NCI-H2029 (cell line): Measurements from ENCODE around the gene IQCH.

ENCODE experiments used
- DNase-seq: peaks from one replicate; lab custom pipeline; 2025; lab: John Stamatoyannopoulos, UW

IQCH gene

DNA sequence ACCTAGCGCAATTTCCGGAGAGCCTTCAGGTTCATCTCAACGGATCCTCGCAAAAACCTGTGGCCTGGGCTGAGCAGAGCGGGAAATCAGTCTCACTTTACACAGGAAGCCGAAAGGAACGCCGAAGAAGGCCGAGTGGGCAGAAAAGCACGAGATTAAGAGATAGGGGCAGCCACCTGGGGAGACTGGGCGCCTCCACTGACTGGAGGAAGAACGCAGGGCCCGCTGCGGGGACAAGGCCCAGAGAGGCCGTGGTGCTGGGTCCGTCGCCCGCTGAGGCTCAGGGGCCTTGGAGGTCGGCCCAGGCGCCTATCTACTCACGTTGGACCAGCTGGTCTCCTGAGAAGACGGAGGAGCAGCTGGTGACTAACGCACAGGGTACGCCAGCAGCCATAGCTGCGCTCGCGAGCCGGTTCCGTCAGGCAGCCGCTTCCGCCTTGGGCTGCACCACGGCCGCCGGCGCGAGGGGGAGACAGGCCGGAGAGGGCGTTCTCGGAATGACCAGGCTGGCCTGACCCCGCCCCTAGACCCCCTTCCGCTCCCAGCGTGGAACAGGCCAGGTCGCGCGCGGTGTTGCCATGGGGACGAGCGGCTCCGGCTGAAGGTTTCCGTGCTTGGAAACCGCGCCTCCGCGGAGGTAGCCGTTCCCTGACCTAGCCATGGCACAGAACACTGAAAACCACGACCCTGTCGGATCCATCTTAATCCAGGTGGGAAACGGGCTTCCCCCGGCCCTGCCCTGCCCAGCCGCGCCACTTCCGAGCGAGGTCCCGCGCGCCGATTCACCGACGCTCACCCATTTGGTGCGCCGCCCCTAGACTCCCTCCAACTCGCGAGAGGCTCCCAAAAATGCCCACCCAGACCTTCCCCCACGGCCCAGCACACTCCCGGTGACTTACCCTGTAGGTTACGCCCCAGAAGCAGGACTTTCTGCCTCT, at the start of gene IQCH, which contains the start of gene AAGAB:
Gene IQCH, plus strand, starts transcription at position 549 of the 938 bp plus-strand sequence. Its CDS starts 111 bp downstream, at position 660.
Gene AAGAB, minus strand, starts transcription at position 424 of the 938 bp plus-strand sequence. Its CDS starts 30 bp downstream, at position 394.
- peak; percentile 74 for DNase-seq

DNA sequence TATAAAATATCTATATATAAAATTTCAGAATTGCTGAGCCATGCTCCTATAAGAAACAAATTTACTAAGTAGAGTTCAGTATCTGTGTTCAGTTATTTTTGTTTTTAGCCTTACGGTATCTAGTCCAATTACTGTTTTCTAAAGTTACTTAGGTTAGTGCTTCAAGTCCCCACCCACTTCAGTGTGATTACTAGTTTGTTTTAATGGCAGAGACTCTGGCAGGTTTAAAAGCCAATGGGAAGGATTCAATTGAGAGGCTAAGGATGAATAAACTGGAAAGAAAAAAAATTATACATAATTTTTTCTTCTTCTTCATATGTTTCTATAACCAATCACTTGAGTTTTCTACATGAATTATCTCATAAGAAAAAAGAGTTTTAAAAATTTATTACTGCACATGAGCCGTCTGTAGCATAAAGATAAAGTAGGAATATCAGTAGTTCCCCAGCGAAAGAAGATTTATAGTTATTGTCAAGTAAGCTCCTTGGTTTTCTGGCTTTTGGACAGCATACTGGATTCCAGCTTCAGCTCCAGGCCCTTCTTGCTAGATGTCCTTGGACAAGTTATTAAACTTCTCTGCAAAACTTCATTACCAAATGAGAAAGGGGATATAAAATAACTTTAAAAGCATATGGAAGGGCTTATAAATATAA, 46.9 kb upstream of the IQCH start:
- DNase-seq: no peak

DNA sequence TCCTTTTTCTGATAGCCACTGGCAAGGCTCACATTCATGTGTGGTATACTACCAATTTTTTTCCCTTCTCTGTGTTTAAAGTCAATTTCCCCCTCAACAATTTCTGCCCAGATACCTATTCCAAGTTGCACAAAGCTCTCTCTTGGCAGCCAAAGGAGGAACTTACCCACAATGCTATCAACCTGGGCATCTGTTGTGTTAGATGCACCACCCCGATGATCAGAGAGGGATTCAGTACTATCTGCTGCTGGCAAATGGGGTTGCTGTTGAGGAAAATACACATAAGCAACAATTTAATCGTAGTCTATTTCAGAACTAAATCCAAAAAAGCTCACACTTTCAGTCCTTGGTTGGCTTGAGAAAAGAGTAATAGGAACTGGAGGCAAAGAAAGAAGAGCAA, 46.2 kb upstream of the IQCH start:
- no peak for DNase-seq

DNA sequence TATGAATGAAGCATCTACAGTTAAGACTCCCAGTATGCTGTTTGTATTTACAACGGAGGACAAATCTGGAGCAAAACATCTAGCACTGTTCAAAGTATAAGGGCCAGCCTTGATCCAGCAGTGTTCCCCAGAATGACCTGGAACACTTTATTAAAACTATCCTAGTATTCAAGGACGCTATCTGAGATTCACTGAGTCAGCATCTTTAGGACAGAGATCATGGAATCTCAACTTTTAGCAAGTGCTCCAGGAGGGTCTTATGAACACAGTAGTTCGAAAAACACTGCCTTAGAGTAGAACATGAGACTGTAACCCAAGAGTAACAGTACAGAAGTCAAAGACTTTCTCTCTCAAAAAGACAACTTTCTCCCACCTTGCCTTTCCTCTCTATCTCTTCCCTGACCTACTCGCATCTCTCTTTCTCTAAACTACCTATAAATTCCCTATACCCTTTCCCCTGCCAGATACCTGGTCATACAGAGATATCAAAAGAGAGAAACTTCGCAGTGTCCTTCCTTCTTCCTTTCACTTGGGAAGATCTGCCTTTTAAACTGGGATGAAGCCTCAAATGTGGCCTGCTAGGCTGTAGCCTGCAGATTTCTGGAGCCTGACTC, 43.9 kb upstream of the IQCH start:
- DNase-seq: no peak

DNA sequence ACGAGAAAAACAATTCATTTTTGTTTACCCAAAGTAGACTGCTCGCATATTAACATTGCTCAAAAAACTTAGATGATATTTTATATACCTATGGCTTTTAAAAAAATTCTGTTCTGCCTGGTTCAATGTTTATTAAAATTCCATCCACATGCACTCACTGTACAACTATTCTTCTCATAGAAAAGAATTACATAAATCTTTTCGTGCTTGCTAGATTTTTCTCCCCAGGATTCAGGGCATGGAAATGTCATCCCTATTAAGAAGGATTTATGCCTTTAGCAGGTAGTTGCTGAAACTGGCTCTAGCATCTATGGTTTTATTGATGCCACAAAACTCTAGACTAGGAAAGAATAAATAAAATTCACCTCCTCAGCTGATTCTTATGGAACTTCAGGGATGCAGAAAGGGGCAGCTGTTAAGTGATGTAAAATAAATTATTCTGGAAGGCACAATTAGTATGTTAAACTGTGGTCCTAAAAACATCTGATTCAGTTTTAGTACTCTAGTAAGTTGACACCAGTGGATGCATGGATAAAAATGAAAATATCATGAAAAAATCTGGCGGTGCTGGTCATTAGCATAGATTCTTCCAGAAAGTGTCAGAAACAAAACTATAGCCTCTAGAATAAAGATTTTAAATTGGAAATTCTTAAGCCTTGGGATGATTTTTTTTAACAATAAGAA, 41.8 kb upstream of the IQCH start:
- no peak for DNase-seq

DNA sequence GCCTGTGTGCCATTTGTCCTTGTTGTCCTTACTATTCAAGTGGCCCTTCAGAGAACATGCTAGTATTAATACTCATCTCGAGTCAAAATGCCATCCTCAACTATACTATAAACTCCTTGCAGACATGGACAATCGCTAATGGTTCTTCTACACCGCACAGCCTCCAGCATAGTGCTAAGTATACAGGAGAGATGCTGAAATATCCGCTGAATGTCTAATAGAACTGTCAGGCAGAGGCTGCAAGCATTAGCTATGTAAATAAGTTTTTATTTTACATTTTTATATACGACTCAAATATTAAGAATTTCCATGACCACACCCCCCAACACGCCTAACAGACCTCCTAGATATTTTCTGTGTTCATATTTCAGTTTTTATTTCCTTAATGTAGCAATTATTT, 39.5 kb upstream of the IQCH start:
- no peak for DNase-seq

DNA sequence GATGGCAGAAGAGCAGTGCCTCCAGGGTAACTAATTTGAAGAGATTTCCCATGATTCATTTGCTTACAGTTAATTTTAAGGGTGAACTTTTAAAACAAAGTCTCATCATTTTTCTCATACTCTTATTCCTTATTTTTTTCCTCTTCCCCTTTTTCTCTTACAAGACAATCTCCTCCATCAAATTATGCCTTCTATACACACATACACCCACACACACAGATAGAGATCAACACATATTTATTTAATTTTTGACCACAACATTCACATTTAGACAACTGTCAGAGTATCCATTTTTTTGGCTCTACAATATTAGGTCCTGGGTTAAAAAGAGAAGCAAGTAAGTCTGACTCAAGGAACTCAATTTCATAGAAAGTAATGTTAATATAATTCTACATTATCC, 37.7 kb upstream of the IQCH start:
- no peak for DNase-seq

DNA sequence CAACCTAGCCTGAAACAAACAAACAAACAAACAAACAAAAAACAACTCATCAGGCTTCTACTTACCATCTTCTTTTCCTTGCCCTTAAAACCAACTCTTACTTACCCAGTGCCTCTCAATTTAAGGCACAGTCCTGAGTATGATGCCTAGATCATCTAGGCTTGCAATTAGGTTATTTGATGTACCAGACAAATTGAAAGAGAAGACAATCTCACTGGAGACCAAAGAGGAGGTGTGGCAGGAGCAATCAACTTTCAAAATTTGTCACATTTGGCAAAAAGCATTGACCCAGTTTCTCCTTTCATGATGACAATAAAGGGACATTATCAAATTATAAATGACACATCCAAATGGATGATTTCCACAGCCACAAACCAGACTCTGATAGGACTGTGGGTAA, 36.2 kb upstream of the IQCH start:
- DNase-seq: no peak

DNA sequence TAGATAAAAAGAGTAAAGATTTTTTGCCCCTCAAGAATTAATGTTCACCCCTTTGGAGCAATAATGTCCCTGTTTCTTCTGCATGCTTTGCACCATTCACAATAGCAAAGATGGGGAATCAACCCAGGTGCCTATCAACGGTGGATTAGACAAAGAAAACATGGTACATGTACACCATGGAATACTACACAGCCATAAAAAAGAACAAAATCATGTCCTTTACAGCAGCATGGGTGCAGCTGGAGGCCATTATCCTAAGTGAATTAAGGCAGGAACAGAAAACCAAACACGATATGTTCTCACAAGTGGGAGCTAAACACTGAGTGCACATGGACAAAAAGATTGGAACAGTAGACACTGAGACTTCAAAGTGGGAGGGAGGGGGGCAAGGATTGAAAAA, 35.3 kb upstream of the IQCH start:
- no peak for DNase-seq

DNA sequence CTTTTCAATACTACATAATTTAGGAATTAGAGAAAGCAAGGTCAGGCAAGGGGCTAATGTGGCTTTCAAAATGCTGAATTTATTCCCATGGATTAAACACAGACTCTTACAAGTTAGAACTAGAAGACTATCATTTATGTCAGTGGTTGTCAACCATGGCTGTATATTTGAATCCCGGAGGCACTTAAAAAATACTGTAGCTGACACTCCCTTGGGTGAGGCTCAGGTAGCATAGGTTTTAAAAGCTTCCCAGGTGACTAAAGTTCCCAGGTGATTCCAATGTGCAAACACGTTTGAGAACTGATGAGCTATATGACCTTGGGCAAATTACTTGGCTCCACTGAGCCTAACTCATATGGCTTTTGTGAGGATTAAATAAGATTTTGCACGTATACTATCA, 29.7 kb upstream of the IQCH start:
- DNase-seq: no peak

DNA sequence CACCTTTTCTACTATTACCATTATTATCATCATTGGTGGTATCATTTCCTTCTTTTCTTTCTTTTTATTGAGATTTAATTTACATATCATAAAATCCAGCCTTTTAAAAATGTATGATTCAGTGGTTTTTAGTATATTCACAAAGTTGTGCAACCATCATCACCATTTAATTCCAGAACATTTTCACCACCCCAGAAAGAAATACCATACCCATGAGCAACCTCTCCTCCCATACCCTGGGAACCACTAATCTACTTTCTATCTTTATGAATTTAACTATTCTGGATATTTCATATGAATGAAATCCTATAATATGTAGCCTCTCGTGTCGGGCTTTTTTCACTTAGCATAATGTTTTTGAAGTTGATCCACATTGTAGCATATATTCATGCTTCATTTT, 29.2 kb upstream of the IQCH start:
- no peak for DNase-seq

DNA sequence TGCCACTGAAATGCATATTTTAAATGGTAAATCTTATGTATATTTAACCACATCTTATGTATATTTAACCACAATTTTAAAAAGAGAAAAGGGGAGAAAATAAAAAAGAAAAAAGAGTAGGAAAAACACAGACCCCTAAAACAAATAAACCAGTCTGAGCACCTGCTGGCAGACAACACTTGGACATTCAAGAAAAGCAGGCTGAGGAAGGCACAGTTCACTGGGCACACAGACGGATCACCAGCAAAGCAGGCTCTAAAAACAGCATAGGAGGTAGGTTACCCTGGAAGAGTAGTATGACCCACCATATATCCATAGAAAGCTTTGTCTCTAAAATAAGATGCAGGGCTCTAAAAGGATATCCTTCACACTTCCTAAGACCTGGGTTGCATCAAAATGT, 27.2 kb upstream of the IQCH start:
- no peak for DNase-seq

DNA sequence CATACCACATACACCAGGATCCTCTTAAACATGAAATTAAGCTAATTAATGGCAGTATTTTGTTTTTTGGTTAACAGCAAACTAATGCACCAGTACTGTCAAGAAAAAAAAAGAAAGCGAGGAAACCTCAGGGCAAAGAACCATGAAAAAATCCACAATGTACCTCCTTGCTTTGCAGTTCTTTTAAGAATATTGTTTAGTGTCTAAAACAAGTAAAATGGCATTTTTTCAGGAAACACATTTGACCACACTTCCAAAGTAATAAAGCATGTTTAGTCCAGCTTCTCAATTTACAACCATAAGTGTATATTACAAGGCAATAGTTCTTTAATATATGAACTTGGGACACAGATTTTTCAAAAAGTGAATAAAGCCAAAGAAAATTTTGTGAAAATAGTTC, 26.7 kb upstream of the IQCH start:
- no peak for DNase-seq

DNA sequence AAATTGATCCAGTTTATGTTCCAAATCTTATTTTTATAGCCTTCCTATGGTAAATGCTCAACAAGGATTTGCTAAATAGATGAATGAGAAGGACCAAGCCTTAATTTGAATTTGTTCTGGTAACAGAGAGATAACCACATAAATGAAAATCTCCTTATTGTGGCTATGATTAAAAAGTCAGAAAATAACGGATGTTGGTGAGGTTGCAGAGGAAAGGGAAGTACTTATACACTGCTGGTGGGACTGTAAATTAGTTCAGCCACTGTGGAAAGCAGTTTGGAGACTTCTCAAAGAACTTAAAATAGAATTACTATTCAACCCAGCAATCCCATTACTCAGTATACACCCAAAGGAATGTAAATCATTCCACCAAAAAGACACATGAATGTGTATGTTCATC, 26.3 kb upstream of the IQCH start:
- DNase-seq: no peak

DNA sequence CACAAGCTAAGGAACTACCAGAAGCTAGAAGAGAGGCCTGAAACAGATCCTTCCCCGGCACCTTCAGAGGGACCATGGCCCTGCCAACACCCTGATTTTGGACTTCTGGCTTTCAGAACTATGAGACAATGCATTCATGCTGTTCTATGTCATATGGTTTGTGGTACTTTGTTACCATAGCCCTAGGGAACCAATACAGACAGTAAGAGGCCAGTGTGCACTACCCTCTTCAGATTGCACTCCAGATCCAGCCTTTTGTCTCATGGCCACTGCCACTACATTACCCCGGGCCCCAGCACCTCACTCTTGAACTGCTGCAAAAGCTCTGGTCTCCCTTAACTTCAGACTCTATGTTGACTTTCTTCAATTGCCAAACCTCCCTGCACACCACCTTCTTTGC, 24.1 kb upstream of the IQCH start:
- DNase-seq: no peak

DNA sequence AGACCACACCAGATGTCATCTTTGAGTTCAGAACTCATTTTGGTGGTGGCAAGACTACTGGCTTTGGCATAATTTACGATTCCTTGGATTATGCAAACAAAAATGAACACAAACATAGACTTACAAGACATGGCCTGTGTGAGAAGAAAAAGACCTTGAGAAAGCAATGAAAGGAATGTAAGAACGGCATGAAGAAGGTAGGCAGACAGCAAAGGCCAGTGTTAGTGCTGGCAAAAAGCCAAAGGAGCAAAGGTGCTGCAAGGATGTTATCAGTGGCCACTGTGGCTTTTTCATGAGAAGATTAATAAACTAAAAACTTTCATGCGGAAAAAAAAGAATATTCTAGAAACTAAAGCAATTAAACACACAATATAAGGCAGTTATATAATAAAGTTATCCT, 22.0 kb upstream of the IQCH start:
- no peak for DNase-seq

DNA sequence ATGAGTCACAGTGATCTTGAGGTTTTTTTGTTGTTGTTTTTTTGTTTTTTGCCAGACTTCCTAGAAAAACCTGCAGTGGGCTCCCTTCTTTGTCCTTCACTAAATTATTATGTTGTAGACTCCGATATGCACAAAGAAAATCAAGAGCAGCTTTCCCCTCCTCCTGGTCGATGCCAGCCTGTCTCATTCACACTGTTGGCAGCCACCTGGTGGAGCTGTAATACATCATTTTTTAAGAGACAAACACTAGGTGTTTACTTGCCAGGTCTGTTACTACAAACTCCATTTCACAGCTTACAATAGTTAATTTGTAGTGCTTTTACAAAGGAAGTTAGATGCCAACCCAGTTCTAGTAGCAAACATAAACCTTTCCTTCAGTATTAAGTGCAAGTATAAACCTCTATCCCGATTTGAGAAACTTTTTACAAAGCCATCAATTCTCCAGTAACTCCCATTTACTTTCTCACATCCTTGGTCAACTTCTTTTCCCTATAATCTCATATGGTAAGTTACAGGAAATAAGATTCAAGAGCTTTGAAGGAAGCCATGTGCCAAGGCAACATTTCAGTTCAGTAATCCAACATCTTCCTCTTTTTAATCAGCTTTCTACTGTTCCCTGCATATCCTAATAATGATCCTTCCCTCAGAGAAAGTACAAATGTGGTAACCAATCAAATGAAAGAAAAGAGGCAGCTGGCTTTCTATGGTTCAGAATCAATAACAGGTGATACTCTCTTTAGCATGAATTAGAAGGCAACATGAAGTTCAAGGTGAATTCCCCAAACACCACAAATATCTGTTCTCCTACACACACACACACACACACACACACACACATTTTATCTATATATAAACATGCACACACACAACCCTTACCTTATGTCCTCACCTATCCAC, 14.1 kb upstream of the IQCH start:
- peak; percentile 11 for DNase-seq

DNA sequence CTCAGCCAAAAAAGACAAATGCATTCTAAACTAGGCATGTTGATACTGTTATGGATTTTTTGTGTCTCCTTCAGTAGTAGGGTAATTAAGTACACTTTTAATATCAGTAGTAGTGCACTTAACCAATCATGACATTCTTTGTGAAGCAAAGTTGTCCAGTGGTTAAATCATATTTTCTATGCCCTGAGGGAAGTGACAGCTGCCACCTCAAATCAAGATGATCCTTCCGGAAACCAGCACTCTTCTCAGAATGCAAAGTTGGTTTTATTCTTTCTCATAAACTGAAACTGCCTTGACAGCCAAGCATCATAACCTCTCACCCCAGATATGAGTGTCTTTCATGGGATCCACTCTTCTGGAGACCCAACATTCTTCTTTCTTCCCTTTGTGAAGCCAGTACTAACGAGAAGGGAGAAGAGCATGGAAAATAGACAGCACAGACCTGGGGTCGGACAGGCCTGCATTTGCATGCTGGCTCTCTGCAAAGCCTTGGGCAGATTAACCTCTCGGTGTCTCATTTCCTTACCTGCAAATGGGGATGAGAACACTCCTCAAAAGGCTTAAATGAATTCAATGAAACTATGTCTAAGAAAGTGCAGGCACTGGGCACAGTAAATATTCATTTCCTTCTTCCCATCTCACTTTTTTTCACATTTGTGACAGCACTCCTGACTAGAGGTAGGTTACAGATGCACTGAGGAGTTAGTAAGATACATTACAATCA, 13.3 kb upstream of the IQCH start:
- DNase-seq: no peak

DNA sequence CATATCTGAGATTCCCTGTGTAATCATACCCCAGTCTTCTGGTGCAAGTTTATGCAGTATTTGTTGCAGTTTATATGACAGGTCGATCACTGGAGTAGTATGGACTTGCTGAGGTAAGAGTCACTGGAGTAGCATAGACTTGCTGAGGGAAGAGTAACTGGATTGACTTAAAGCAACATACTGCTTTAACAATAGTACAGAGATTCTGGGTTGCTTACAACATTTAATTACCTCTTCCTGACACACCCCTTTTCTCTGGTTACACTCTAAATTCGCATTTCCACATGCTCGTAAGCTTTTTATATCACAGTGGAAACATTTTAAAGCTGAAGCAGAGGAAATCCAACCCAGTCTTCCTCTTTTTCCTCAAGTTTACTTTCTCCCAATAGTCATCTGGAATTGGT, 11.9 kb upstream of the IQCH start:
- no peak for DNase-seq

DNA sequence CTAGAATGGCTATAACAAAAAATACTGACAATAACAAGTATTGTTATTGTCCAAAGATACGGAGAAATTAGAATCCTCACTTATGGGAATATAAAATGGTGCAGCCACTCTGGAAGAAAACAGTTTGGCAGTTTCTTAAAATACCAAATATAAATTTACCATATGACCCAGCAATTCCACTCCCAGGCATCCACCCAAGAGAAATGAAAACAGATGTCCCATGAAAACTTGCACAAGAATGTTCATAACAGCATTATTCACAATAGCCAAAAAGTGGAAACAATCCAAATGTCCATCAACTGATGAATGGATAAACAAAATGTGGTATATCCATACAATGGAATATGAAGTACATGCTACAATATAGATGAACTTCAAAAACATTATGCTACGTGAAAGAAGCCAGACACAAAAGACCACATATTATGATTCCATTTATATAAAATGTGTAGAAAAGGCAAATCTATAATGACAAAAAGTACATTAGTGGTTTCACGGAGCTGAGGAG, 9.6 kb upstream of the IQCH start:
- no peak for DNase-seq
